Measurements from ENCODE around the gene CYB561A3.

Gene CYB561A3

DNA sequence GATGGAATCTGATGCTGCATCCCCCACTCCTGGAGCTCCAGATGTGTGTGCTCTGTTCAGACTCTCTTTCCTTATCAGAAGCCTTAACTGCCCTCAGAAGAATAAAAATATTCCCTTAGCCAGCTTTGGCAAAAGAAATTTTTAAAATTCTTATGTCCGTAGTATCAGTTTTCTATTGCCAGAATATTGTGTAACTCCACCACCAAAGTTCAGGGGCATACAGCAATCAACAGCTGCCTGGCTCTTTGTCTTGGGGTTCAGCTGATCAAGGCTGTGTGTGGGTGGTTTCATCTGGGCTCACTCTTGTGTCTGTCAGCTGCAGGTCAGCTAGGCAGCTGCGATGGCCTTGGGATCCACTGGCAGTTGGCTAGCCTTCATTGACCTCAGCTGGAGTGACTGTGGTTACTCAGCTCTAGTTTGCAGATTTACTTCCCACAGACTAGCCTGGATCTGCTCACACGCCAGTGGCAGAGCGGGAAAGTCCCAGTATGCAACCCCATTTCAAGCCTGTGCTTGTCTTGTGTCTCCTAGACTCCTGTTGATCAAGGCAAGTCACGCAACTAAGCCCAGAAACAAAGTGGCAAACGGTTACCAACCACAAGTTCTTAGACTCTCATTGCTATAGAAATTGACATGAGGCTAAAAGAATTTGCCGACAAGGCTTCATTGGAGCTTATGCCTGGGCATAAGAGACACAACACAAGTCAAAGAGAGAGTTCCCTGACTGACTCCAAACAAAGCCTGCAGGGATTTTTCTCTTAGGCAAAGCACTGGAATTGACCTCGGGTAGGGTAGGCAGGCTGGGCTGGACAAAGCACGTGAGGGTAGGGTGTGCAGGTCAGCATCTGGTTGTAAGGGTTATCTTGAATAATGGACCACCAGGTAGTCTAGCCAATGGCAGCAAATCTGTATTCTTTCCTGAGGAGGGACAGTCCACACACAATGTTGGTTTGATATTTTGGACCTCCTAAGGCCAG, 8.0 kb upstream of the CYB561A3 start:
- DNase-seq (ENCODE audit: low read depth) = no peak

DNA sequence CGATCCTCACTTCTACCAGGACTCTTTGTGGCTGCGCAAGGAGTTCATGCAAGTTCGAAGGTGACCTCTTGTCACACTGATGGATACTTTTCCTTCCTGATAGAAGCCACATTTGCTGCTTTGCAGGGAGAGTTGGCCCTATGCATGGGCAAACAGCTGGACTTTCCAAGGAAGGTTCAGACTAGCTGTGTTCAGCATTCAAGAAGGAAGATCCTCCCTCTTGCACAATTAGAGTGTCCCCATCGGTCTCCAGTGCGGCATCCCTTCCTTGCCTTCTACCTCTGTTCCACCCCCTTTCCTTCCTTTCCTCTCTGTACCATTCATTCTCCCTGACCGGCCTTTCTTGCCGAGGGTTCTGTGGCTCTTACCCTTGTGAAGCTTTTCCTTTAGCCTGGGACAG, 7.0 kb upstream of the CYB561A3 start:
- DNase-seq (ENCODE audit: low read depth) = no peak

DNA sequence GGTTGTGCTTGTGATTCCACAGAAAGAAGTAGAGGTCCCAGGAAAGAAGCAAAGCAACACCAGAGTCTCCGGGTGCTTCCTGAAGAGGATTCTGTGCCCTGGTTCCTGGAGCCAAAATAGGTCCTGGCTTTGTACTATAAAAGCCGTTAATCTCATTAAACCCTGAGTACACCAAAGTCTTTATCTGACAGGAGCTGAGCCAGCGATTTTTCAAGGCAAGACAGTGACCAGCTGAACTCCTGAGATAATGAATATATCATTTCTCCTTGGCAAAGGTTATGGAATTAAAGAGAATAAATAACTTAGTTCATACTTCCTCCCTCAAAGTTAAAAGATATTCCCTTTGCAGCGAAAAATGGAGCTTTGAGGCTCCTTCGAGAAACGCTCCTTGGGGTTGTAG, 5.7 kb upstream of the CYB561A3 start:
- DNase-seq (ENCODE audit: low read depth) = no peak

DNA sequence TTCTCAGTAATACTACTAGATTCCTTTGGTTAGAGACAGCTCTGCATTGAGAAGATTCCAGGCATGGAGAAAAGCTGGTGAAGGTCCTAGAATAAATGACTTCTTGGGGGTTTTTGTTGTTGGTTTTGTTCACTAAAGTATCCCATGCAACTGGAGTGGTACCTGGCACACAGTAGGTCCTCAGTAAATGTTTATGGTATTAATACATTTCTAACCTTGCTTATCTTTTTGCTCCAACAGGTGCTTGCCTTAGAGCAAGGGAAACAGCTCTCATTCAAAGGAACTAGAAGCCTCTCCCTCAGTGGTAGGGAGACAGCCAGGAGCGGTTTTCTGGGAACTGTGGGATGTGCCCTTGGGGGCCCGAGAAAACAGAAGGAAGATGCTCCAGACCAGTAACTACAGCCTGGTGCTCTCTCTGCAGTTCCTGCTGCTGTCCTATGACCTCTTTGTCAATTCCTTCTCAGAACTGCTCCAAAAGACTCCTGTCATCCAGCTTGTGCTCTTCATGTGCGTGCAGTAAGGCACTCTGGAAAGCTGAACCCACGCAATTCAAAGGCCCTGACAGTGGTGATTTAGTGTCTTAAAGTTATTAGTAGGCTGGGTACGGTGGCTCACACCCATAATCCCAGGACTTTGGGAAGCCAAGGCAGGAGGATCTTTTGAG, 2.5 kb upstream of the CYB561A3 start:
- no peak for DNase-seq (ENCODE audit: low read depth)

DNA sequence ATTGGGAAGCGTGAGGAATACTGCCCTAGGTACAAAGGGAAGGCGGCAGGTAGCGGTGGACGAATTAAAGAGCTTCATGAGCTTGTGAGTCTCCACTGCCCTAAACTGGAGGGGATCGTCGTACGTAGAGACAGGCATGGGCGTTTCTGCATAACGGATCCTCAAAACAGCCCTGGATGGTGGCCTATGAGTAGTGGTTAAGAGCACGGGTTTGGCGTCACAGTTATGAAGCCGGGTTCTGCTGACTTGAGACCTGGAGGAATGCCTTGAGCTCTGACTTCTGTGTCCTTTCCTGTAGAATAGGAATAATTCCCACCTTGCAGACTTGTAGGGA, 827 bp upstream of the CYB561A3 start:
- peak; percentile 2 for DNase-seq (ENCODE audit: low read depth)

DNA sequence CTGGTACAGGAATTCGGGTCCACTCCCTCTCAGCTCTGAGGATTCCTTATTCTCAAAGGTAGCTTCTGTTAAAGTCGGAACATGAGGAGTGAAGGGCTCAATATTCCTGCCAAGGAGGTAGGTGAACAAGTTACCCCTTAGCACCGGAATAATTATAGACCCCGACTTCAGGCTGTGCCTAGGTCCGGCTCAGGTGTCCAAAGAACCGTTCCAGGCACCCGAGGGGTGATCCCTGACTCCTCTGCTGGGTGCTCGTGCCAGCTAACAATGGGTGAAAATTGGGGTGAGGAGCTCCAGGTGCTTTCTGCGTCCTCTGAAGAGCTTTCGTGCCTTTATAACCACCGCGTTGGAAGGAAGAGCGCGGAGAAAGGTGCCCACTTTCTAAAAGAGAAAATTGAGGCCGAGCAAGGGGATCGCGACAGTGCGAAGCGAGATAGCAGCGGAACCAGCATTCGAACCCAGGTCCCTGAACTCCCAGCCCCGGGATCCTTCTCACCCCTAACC, 393 bp downstream of the CYB561A3 start:
- no peak for DNase-seq (ENCODE audit: low read depth)

DNA sequence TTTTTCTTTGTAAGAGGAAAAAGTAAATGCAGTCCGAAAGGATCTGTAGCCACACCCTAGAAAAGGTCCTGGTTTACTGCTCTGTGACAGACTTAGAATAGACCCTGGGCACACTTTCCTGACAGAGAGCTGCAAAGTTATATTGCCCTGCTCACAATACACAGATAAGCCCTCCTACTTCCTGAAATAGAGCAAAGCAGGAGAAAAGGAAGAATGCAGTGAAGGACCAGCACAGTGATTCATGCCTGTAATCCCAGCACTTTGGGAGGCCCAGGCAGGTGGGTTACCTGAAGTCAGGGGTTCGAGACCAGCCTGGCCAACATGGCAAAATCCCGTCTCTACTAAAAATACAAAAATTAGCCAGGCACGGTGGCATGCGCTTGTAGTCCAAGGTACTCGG, 2.2 kb downstream of the CYB561A3 start:
- no peak for DNase-seq (ENCODE audit: low read depth)

DNA sequence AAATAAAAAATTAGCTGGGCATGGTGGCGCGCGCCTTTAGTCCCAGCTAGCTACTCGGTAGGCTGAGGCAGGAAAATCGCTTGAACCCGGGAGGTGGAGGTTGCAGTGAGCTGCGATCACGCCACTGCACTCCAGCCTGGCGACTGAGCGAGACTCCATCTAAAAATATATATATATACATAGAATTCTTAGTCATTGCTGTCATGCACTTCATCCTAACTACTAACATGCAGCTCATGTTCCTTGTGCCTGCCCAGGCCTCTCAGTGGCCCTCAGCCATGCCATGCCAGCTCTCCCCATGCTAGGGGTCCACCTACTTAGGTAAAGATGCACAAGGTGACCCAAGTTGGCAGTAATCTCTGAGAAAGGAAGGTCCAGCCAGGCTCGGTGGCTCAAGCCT, 3.1 kb downstream of the CYB561A3 start:
- DNase-seq (ENCODE audit: low read depth) = no peak

DNA sequence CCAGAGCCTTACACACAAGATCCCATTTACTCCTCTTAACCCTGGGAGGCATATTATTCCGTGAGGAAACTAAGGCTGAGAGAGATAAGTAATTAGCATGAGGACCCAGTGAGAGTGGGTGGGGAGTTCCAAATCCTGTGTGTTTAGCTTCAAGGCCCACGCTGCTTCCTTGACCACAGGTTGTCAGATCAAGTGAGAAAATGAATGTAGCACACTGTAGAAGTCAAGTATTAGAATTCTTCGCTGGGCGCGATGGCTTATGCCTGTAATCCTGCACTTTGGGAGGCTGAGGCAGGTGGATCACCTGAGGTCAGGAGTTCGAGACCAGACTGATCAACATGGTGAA, 3.8 kb downstream of the CYB561A3 start:
- no peak for DNase-seq (ENCODE audit: low read depth)

DNA sequence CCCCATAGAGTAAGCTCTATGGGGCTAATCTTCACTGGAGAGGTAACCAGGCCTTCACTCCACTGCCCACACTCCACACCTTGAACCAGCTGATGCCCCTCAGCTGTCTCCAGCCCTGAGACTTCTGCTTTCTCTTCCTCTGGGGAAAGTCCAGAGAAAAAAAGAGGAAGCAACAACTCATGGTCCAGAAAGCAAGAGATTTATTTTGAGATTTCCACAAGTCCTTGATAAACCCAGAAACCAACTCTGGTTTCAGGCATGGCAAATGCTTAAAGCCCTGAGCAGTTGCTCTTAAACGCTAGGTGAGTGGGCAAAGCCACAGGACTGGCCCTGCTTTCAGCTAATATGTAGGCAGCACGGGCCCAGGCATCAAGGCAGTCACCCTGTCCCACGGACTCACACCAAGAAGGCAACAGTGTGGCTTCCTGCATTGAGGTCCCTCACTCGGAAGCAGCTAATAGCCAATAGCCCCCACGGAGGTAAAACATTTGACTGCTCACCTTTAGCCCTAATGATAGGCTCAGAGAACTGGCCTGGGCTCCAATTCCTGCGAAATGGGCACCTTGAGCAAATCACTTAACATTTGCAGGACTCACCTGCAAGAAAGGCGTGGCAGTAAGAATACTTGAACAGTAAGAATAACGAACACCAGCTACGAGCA, 4.3 kb downstream of the CYB561A3 start:
- no peak for DNase-seq (ENCODE audit: low read depth)

DNA sequence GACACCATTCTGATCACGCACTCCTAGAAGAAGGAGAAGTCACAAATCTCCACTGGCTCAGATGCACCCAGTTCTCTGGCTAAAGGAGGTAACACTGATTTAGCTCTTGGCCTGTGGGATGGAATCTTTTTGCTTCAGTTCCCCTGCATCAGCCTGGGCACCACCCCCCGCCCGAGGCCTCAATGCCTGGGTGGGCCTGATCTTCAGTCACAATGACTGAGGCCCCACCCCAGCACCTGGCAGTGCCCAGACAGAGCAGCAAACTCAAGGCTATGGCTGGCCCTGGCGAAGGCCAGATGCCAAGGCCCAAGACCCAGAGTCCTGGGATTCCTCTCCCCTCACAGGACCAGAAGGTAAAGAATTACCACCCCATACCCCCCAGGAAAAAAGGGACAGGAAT, 5.0 kb downstream of the CYB561A3 start:
- no peak for DNase-seq (ENCODE audit: low read depth)

DNA sequence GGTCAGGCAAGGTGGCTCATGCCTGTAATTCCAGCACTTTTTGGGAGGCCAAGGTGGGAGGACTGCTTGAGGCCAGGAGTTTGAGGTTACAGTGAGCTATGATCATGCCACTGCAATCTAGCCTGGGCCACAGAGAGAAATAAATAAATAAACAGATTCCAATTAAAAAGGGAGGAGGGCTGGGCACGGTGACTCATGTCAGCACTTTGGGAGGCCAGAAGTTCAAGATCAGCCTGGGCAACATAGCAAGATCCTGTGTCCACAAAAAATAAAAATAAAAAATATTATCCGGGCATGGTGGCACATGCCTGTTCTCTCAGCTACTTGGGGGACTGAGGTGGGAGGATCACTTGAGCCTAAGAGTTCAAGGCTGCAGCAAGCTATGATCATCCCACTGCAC, 7.5 kb downstream of the CYB561A3 start:
- no peak for DNase-seq (ENCODE audit: low read depth)

DNA sequence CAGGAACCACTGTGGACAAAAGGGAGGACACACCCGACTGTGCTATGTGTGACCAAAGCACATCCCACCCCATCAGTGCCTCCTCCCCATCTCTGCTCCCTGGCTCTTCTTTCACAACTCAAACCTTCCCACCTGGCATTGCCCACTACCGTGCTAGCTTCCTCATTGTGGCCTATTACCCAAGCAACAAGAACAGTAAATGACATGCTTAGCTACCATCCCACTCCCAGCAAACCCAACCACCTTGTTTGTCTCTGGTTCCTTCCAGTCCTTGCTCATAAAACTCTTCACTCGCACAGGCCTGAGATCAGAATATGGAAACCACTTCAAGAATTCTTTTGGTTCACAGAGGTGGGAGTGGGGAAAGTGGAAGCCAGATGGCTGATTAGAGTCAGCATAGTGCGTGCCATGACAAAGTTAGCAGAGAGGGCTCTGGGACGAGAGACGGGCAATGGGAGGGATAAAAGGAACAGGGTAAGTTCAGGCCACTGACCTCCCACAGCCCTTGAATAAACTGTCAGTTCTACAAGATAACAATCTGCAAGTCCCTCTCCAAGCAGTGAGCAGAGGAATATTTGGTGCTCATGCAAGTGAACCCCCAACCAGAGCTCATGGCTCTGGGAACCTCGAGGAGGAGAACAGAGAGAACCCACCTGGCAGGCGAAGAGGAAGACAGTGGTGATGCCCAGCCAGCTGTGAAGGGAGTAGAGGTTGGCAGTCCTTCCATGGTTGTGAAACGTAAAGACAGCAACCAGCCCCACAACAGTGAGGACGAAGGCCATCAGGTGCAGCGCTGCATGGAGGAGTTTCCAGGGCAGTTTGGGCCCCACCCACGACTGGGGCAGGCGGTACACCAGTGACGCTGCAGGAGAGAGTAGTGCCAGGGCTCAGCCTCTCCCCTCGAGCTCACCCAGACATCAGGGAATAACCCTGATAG, 8.3 kb downstream of the CYB561A3 start:
- no peak for DNase-seq (ENCODE audit: low read depth)

DNA sequence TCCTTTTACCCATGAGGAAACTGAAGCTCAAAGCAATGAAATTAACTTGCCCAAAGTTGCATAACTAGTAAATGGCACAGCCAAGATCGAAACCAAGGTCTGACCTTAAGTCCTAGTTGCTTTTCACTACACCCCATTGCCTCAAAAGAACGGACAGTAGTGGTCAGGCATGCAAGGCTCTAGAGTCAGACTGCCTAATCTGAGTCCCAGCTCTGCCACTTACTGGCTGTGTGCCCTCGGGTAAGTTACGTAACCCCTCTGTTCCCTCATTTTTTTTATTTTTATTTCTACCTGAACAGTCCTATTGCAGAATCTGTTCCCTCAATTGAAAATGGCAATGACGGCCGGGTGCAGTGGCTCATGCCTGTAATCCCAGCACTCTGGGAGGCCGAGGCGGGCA, 9.6 kb downstream of the CYB561A3 start:
- DNase-seq (ENCODE audit: low read depth) = no peak

DNA sequence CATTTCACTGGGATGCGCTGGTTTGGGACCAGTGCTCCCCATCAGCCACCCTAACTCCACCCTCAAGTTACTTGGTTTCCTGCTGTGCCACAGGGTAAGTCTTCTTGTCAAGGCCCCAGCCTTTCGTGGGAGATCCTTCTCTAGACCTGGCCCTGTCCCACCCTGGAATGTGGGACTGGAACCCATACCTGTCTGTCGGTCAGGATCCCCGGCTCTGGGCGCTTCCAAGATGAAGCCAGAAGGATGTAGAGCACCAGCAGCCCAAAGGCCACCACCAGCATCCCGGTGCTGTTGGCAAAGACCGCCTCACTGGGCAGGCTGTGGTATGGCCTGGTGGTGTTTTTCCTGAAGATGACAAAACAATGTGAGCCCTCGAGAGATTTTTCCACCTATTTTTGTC, 10.9 kb downstream of the CYB561A3 start:
- DNase-seq (ENCODE audit: low read depth) = no peak

DNA sequence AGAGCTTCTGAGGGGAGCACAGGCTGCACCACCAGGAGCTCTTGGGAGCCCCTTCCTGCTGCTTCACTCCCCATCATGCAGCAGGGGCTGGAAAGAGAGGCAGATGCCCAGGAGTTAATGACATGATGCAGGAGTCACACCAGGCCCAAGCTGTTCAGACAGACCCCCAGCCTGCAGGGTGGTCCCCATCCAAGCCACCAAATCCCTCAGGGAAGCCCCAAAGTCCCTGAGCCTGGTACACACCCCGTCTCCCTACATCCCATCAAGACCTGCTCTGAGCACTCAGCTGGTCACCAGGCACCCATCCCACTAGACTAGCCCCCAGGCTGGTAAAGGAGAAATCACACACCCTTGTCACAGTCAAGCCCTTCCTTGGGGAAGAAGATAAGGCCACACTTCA, 11.3 kb downstream of the CYB561A3 start:
- DNase-seq (ENCODE audit: low read depth) = no peak

DNA sequence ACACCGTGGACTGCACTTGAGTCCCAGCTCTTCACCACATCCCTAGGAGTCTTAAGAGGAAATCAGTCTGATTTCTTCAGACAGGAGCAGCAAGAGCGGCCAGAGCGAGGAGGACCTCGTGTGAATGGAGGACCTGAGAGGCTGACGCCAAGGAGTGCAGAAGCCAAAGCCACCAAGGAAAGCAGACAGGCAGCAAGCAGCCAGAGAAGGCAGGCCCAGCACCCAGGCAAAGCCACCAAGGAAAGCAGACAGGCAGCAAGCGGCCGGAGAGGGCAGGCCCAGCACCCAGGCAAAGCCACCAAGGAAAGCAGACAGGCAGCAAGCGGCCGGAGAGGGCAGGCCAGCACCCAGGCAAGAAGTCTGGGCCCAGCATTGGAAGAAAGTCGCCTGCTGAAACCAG, 11.8 kb downstream of the CYB561A3 start:
- no peak for DNase-seq (ENCODE audit: low read depth)

DNA sequence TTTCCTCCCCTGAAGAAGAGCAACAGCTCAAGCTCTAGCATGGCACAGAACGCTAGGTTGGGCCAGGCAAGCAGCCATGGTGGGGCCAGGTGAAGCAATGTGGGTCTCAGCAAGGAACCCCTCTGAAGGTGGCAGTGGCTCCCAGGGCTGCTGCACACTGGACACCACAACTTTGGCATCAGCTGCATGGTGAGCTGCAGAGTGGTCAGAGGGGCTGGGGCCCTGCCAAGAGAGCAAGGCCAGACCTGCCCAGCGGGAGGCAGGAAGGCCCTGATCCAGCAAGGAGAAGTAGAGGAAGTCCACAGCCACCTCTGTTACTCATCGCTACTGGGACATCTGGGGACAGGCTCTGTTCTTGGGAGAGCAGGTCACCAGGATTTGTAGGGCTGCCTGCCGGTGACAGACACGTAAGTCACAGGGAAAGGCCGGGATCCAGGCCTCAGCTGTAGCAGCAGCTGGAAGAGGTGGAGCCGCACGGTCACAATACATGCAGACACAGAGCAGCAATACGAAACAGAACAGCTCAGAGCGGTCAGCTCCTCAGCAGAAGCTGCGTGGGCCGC, 12.4 kb downstream of the CYB561A3 start:
- DNase-seq (ENCODE audit: low read depth) = no peak

DNA sequence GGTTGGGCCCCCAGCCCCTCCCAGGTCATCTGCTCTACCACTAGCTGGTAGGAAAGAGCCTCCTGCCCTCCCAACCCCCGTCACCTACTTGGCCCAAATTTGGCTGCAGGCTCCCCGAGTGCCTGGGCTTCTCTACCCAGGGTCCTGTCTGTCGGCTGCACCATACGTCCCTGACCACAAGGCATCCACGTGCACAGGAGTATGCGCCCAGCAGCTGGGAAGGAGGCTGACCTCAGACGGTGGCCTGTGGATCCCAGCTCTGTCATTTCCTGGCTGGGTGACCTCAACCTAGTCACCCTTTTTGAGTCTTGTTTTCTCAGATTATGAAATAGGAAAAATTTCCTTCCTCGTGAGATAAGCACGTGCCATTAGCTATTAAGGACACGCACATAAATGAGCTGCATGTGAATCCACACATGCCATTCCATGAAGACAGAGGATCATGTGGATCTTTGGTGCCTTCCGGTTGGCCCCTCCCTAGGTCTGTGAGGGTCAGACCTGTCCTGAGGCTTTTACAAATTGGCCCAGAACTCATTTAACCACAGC, 13.7 kb downstream of the CYB561A3 start:
- DNase-seq (ENCODE audit: low read depth) = no peak

DNA sequence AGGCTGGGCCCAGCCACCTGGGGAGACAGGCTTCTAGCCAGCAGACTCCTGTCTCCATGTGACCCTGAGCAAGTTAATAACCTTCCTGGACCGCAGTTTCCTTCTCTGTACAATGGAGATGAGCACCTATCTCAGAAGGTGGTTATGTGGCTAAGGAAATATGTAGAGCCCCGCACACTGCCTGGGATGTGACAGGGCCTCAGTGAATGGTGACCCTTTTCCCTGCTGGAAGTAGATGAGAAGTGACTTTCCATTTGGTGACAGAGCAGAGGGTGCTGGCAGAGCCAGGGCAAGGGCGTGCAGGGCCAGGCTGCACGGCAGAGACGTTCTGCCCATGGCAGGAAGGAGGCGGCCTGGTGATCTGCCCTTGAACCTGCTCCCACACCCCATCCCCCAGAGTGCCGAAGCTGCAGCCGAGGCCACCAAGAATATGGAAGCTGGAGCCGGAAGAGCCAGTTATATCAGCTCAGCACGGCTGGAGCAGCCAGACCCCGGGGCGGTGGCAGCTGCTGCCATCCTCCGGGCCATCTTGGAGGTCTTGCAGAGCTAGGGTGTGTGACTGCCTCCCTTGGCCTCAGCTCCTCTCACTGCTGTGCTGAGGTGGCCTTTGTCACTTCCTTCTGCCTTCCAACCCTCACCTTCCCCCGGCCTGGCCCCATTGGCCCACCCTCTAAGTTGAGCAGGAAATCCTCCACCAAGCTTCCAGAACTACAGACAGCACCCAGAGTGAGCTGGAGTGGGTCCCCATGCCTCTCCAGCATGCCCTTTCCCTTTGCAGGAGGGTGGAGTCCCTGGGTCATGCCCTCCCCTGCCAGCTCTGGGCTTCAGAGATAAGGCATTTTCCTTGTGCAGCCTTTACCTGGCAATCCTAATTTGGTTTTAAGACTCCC, 15.5 kb downstream of the CYB561A3 start:
- DNase-seq (ENCODE audit: low read depth) = no peak
